GM21423 (cell line): ENCODE results near the gene IFITM2.
A peak's percentile ranks its signal among the peaks of the same experiment; 100 is the strongest.
"Not testable (repeated sequence)": the region's sequence is repeated elsewhere in the genome, so short reads cannot be mapped to it uniquely, and the experiment has no call there.

Source experiments
- ATAC-seq: cut with Tn5 transposase; IDR thresholded peaks from one replicate; pipeline ENCODE4 v1.9.1; 2021; ENCODE audit warnings: mild to moderate bottlenecking, moderate library complexity; ENCODE audit not compliant: unreplicated experiment

IFITM2 gene

GRCh38 chr11:324156-324555 is 16.5 kb downstream of the IFITM2 start:
- ATAC-seq, result no peak

DNA sequence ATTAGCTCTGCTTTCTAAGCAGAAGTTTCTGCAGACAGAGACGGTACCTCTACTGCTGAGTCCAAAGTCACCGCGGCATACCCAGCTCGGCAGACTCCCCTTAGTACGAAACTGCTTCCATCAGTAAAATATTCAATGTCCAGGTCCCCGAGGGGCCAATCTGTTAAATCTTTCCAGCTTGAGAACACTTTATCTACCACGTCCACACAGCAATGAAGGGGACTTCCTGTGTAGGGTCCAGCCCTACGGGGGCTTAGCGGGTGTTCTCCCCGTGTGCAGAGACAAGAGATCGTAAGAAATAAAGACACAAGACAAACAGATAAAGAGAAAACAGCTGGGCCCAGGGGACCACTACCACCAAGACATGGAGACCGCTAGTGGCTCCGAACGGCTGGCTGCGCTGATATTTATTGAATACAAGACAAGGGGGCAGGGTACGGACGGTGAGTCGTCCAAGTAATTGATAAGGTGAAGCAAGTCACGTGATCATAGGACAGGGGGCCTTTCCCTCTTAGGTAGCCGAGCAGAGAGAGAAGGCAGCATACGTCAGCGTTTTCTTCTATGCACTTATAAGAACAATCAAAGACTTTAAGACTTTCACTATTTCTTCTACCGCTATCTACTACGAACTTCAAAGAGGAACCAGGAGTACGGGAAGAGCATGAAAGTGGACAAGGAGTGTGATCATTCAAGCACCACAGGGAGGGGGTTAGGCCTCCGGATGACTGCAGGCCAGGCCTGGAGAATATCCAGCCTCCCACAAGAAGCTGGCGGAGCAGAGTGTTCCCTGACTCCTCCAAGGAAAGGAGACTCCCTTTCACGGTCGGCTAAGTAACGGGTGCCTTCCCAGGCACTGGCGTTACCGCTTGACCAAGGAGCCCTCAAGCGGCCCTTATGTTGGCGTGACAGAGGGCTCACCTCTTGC is 17.2 kb downstream of the IFITM2 start:
- ATAC-seq, result not testable (repeated sequence)

DNA sequence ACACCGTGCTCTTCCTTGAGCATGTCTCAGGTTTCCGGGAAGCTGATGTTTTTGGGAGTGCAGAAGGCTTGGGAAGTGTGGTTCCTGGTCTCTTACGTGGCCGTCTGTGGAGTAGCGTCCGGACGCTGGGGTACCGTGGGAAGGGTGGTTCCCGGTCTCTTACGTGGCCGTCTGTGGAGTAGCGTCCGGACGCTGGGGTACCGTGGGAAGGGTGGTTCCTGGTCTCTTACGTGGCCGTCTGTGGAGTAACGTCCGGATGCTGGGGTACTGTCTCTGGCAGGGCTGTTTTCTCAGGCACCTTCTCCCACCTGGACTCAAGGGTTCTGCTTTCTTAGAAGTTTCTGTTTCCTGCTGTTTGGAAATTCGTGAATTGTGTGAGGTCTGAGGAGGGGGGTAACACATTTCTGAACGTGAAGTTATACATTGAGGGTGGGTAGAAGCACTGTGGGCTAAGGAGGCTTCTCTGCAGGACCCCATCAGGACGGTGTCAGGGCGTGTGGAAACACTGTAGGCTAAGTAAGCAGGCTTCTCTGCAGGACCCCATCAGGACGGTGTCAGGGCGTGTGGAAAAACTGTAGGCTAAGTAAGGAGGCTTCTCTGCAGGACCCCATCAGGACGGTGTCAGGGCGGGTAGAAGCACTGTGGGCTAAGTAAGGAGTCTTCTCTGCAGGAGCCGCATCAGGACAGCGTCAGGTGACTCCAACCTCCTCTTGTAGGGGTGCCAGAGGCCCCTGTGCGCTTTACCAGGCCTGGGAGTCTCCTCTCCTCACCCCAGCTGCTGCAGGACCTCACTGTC is 18.4 kb downstream of the IFITM2 start:
- no peak for ATAC-seq

- ATAC-seq, result no peak
Observed at GRCh38 chr11:326592-326841, 18.9 kb downstream of the IFITM2 start.

- ATAC-seq, result peak; percentile 71
Observed at GRCh38 chr11:326842-327580, 19.4 kb downstream of the IFITM2 start.

DNA sequence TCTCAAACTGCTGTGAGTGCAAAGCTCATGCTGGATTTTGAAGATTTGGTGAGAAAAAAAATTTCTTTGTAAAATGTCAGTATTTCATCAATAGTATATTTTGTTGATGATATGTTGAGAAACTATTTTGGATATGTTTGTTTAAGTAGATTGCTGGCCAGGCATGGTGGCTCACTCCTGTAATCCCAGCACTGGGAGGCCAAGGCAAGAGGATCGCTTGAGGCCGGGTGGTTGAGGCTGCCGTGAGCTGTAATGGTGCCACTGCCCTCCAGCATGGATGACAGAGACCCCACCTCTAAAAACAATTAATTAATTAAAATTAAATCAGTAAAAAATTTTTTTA is 19.9 kb downstream of the IFITM2 start:
- ATAC-seq, result no peak

DNA sequence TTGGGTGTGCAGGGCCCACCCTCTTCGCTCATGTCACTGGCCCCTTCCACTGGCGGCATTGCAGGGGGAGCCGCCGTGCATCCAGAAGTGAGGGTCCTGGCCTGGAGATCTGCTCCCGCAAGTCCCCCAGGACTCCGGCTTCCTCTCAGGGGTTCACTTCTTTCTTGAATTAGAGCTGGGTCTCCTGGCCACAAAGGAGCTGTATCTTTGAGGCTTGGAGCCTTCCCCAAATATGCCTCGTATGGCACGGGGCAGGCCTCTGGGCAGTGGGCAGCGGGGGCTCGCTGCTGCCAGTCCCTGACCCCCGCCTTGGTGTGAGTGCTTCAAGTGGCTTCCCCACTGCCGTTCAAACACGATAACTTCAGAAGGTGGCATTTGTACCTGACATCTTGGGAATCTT is 20.4 kb downstream of the IFITM2 start:
- no peak for ATAC-seq

DNA sequence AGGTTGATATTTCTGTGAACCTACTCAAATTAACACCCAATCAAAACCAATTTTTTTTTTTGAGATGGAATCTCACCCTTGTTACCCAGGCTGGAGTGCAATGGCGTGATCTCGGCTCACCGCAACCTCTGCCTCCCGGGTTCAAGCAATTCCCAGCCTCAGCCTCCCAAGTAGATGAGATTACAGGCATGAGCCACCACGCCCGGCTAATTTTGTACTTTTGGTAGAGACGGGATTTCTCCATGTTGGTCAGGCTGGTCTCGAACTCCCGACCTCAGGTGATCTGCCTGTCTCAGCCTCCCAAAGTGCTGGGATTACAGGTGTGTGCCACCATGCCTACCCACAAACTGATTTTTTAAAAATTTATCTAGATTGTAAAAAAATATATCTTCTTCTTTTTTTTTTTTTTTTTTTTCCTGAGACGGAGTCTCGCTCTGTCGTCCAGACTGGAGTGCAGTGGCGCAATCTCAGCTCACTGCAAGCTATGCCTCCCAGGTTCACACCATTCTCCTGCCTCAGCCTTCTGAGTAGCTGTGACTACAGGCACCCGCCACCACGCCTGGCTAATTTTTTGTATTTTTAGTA is 21.0 kb downstream of the IFITM2 start:
- ATAC-seq, result not testable (repeated sequence)

- no peak for ATAC-seq
Observed at GRCh38 chr11:329886-330253, 22.3 kb downstream of the IFITM2 start.

DNA sequence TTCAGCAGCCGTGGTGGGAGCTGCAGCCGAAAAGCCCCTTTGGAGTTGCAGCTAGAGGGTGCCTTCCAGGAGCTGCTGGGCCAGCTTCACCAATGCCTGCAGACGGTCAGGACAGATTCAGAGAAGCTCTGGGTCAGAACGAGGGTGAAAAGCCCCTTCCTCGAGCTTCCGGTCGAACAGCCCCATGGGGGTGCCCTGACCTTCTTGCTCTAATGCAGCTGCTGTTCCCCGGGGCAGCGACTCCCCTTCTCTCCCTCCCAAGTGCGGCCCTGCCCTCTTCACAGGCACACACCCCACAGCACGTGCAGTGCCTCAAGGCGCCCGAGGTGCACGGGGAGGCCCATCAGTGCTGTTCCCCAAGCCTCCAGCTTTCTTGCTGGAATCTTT is 22.7 kb downstream of the IFITM2 start:
- ATAC-seq, result no peak

DNA sequence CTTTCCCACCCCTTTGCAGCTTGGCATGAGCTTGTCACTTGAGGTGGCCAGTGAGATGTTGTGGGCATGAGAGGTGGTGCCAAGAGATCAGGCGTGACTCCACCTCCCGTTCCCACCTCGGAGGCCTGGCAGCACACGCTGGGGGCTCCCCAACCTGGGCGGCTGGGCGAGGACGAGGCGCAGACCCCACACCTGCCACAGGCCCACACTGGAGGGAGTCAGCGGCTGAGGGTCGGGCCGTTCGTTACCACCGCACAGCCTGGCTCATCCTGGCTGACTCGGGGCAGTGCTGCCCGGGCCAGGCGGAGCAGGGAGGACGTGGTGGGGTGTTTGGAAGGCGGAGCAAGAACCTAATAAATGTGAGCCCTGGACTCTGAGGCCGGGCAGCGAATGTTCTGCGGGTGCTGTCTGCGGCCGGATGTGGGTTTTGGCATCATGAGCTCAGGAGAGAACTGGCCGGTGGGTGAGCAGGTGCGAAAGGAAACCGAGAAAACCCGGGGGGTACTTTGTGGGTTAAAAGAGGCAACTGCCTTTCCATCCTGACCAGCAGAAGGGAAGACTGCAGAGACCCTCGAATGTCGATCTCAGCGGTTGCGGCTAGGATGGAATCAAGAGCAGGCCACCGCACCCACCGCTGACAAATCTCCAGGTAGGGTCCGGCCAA is 23.2 kb downstream of the IFITM2 start:
- no peak for ATAC-seq

GRCh38 chr11:331358-332060 is 23.9 kb downstream of the IFITM2 start:
- no peak for ATAC-seq

- ATAC-seq, result no peak
Observed at GRCh38 chr11:332651-333480, 25.2 kb downstream of the IFITM2 start.

GRCh38 chr11:333616-334263 is 26.1 kb downstream of the IFITM2 start:
- ATAC-seq, result not testable (repeated sequence)

GRCh38 chr11:334264-334994 is 26.8 kb downstream of the IFITM2 start:
- ATAC-seq, result no peak

GRCh38 chr11:335779-336658 is 28.4 kb downstream of the IFITM2 start:
- ATAC-seq, result no peak

- ATAC-seq, result no peak
Observed at GRCh38 chr11:336659-337198, 29.1 kb downstream of the IFITM2 start.
